NCI-H510A (cell line): ENCODE data around the gene MUC15.
"Not testable (repeated sequence)": the region's sequence is repeated elsewhere in the genome, so short reads cannot be mapped to it uniquely, and the experiment has no call there.

Source experiments
- DNase-seq: peaks from one replicate; lab custom pipeline; 2025; lab: John Stamatoyannopoulos, UW

Gene MUC15, protein sequence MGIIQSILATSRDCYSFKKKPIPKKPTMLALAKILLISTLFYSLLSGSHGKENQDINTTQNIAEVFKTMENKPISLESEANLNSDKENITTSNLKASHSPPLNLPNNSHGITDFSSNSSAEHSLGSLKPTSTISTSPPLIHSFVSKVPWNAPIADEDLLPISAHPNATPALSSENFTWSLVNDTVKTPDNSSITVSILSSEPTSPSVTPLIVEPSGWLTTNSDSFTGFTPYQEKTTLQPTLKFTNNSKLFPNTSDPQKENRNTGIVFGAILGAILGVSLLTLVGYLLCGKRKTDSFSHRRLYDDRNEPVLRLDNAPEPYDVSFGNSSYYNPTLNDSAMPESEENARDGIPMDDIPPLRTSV

DNA sequence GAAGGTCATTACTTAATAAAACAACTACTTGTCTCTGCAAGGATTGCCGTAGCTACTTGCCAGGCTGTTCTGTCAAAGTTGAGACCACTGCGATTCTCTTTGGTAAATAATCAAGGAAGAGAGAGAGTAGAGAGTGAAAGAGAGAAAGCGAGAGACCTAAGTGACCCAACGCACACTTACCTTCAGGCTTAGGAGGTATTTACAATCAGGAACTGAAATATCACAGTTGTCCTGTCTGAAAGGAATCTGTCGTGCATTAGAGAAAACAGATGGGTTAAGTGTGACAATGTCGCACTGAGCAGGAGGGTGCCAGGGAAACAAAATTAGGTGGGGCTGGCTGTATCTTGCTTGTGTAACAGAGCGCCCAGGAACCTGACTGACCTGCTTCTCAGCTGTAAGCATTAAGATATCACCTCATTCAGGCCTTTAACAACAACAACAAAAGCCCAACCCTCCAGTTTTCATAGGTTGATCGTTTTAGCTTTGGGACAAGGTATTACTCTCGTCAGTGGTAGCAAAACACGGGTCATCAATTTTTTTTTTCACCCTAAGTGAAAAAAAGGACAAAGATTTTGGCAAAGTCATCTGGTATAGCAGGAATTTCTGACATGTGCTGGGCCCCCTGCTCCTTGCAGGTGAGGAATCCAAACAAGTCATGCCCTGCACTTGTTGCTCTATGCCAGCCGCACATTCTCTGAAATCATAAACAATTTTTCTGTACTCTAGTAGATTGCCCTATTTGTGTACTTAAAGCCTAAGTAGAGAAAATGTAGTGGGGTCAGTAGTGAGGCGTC lies at the start of gene MUC15:
Gene MUC15 (minus strand): TSS at position 403 of the 794 bp plus-strand sequence. CDS start 5,169 bp downstream, outside the sequence.
- DNase-seq = no peak

DNA sequence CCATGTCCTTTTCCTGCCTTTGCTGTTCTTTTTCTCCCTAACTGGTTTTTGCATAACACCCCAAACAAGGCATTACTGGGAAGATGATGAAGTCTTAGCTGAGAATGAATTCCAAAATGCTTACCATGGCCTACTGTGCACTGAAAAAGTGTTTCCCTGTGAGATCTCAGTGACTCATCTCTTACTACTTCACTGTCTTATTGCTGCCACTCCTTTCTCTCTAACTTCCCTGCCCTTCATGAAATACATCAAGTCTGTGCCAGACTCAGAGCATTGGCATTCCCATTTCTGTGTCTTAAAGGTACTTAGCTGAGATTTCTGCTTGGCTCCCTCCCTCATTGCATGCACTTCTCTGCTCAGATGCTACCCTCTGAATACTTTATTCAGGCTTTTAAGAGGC lies 49.1 kb upstream of the MUC15 start:
- DNase-seq = no peak

DNA sequence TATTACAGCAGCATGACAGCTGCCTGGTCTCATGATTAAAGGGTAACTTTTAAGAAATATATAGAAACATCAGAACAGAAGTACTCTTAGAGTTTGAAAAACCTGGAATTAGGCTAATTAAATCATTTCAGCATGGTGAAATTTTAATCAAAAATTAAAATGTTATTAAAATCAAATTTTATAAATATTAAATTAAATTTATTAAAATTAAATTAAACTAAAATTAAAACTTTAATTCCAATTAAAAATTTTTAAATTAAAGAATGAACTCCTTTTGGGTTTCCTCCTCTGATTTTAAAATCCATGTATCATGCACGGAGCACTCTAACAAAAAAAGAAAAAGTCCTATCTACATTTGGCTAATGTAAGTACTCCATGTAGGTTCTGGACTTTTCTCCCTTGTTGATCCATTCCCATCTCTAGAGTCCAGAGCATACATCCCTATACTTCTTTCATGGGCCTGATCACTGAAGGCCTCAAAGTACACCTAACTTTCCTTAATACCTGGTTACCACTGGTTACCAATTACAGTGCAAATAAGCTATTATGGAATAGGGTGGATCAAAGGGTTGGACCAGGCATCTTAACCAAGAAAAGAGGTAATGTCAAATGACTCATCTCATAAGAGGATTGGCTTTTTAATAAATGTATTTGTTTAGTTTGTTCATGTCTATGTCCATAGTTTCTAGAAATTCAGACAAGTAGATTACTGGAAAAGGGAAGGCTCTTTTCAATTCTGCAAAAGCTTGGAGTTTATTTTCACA lies 48.4 kb upstream of the MUC15 start:
- DNase-seq = no peak

DNA sequence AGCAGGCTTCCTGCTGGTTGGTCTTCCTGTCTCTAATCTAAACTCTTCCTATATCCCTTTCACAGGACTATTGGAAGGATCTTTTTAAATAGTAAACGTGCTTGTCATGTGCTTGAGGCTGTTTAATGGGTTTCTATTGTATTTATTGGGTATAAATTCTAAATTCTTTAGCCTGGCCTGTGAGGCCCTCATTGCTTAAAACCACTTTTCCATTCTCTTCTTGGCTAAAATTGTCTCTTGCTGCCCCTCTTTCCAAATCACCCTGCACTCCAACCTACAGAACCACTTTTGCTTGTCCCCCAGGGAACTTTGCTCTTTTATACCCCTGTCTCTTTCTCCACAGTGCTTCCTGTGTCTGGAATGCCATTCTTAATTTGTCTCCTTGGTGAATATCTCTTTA lies 46.4 kb upstream of the MUC15 start:
- DNase-seq = no peak

DNA sequence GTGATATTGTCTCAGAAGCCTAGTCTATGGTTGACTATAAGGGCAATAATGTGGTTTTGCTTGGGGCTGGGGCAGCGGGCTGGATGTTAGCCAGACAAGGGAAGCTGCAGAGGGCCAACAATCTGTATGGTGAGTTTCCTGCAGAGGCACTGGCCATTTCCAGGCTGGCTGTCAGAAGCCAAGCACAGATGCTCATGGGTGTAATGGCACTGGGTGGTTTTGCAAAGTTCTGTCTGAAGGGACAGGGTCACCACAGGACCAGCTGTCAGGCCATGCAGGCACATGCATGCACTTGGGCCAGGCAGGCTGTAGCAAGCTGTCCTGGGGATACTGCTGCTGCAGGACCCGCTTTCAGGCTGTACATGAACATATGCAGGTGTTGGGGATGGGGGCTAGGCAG lies 41.7 kb upstream of the MUC15 start:
- no peak for DNase-seq

DNA sequence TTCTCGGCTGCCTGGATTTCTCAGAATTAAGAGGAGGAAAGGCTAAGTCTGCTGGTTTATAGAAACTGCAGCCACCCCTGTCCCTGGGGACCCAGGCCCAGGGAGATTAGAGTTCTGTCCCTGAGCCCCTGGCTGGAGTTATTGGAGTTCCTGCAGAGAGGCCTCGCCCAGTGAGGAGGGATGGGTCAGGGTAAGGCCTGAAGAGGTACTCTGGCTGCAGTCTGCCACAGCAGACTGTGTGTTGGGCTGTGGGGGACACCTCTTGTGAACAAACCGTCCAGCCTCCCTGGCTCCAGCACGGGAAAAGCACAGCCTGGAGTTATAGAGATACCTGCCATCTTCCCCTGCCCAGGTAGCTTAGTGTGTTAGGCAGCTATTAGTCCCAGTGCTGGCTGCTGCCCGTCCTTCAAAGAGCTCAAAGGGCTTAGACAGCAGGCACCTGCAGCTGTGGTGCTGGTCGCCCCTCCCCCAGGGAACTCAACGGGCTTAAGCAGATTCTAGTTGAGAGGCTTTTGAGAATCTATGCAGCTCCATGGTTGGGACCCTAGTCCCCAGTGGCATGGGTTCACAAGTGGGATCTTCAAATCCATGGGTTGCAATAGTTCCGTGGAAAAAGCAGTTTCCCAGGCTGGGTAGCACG lies 36.6 kb upstream of the MUC15 start:
- DNase-seq = no peak

DNA sequence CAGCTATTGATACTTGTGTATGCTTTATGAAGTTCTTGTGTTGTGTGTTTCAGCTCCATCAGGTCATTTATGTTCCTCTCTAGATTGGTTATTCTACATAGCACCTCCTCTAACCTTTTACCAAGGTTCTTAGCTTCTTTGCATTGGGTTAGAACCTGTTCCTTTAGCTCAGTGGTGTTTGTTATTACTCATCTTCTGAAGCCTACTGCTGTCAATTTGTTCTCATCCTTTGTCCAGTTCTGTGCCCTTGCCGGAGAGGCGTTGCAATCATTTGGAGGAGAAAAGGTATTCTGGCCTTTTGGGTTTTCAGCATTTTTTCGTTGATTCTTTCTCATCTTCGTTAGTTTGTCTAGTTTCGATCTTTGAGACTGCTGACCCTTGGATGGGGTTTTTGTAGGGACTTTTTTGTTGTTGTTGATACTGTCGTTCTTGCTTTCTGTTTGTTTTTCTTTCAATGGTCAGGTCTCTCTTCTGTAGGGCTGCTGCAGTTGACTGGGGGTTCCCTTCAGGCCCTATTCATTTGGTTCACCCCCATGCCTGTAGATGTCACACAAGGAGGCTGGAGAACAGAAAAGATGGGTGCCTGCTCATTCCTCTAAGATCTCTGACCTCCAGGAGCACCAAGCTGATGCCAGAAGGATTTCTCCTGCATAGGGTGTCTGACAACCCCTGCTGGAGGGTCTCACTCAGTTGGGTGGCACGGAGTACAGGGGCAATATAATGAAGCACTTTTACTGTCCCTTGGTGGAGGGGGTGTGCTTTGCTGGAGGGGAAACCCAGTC lies 35.9 kb upstream of the MUC15 start:
- no peak for DNase-seq

DNA sequence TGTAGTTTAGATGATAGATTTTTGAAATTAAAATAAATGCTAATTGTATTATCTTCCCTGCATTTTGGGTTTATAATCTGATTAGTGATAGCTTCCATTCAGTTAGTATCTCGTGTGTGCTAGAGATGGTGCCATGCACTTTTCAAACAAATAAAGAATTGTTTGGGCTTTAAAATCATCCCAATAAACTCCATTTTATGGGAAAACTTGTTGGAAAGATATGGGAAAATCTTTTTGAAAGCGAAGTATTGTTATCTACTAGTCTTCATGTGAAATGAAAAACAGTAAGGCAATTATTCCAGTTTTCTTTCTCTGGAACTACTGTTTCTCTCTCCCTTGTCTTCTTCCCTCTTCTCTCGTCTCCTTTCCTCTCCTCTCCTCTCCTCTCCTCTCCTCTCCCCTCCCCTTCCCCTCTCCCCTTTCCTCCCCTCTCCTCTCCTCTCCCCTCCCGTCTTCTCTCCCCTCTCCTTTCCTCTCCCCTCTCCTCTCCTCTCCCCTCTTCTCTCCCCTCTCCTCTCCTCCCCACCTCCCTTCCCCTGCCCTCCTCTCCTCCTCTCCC lies 27.9 kb upstream of the MUC15 start:
- DNase-seq = no peak

DNA sequence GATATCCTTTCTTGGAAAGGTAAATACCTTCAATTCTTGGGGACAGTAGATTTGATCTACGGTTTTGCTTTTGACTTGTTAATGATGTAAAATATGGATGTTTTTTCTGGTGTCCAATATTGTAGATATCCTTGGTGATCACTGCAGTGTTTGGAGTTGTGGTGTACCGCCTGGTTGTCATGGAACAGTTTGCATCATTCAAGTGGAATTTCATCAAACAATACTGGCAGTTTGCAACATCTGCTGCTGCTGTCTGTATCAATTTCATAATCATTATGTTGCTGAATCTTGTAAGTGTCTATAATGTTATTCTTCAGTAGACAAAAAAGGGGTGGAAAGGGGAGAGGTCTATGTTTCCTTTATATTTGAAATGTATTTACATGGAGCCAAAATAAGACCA lies 27.4 kb upstream of the MUC15 start:
- DNase-seq = no peak

DNA sequence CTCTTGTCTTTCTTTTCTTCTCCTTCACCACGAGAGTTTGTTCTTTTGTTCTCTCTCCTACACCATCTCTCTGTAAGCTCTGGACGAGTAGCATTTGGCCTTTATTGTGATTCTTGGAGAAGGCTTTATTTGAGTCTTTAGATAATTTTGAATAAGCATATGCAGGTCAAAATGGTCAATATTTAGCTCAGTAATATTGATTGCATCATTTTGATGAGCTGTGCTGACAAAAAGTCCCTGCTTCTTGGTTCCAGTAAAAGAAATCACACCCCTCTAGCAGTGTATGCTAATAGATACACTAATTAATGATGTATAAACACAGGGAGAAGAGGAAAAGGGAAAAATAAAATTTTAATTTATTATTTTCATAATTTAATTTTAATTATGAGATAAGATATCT lies 25.8 kb upstream of the MUC15 start:
- no peak for DNase-seq

DNA sequence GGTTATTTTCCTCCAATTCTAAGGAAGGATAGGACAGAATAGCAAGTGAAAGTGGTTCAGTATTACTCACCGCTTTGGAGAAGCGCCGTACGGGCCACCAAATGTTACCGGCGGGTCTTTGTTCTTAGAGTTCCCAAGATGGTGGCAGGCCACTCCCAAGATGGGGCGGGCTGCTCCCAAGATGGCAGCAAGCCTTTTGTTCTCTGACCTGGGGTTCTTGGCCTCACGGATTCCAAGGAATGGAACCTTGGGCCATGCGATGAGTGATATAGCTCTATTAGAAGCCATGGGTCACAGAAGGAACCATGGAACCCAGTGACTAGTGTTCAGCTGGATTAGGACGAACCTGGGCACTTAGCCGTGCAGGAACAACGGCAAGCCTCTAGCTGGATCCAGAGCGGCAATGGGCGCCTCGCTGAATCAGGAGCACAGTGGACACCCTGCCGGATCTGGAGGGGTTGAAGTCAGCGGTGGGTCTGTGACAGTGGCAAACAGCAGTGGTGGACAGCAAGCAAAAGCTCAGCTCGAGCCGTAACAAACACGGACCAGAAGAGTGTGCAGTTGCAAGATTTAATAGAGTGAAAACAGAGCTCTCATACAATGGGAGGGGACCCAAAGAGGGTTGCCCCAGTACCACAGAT lies 25.1 kb upstream of the MUC15 start:
- DNase-seq = not testable (repeated sequence)

DNA sequence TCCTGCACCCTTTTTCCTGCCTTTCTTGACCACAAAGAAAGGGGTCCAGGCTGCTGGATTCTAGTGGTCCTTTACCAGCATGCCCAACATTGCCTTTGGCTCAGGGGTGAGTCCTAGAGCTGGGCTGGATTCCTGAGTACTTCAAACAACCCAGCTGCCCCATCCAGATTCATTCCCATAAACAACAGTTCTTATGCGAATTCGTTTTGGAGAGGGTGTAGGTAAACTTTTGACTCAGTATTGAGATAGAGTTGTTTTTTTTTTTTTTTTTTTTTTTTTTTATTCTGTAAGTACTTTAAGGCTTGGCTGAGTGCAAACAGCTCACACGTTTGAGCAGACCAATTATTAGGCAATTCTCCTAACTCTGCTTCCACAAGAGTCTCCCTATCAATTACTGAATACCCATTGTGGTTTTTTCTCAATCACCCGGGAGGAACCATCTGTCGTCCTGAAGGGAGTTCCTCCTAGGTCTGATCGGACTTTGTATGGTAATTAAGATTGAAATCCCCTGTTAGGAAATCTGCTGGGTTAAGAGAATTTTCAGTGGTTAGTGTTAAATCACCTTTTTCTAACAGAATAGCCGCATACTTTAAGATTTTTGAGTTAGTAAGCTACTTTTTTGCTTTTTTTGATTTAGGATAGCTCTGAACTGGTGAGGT lies 23.3 kb upstream of the MUC15 start:
- DNase-seq = not testable (repeated sequence)

DNA sequence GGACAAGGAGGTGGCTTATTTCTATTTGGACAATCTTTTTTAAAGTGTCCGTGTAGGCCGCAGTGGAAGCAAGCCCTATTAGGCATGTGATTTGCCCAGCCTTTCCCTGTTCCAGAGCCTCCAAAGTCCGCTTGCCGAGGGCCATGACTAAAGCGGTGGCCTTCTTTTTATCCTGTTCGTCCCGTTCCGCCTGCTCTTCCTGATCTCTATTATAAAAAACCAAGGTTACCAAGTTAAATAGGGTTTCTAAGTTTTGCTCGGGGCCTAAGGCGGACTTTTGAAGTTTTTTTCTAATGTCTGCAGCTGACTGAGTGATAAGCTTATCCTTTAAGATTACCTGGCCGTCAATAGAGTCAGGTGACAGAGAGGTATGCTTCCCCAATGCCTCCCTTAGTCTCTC lies 21.6 kb upstream of the MUC15 start:
- no peak for DNase-seq

DNA sequence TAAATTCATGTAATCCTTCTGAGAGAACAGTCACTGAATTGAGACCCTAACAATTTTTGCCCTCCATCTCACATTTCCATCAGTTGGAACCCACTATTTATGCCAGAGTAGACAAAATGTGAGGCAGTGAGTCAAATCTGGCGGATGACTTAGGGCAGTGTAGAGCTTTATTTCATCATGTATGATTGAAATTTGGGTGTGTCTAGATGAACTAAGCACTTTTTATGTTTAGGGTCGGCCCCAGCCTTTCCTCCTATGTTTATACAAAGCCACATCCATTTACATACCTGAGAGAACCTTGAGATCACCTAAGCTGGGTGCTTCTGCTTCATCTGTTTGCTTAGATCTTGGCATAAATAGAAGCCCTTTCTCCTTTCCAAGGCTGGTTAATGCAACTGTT lies 15.0 kb upstream of the MUC15 start:
- no peak for DNase-seq

DNA sequence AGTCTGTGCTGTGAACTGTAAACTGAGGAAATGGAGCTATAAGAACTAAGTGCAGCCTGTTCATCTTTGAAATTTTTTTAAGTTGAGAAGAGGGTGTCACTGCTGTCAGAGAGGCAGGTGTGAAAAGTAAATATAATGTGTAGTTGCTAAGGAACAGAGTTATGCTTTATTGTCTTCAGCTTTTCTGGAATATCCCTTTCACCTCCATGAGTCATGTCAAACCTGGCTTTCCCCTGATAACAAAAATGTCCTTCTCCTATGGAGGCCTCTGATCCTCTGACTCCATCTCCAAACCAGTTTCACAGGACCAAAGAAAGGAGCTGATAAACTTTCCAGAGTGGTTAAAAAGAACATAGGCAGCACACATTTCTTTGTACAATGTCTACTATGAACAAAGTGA lies 12.8 kb upstream of the MUC15 start:
- no peak for DNase-seq

DNA sequence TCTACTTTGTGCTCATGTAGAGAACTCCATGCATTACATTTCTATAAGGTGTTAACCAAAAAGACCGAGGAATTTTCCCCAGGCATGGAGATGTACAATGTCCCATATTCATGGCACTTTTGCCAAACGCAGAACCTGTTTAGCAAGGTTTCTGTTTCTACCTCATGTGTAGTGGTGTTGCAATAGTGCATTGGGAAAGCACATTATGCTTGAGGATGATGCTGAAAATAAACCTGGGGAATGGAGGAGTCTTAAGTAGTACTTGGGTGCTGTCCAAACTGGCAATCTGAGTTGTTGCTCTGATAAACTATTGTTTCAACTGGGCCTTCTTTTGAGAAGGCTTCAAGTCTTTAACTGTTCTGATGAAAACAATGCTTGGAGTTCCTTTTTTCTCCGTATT lies 11.5 kb upstream of the MUC15 start:
- DNase-seq = no peak

DNA sequence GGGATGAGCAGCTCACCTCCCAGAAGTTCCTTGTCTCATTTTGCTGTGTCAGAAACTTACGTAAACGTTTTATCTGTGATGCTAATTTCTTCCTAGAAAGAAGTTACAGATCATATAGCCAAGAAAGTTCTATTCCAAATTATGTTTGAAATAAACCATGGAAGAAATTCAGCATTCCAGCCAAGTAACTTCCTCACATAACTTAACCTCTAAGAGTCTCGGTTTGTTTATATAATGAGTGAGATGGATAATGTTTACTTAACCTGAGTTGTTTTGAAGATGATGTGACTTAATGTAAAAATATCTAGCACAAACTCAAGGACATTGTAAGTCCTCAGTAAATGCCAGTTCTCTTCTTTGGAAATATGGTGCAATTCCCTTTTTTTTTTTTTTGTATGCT lies 8.9 kb upstream of the MUC15 start:
- DNase-seq = no peak

DNA sequence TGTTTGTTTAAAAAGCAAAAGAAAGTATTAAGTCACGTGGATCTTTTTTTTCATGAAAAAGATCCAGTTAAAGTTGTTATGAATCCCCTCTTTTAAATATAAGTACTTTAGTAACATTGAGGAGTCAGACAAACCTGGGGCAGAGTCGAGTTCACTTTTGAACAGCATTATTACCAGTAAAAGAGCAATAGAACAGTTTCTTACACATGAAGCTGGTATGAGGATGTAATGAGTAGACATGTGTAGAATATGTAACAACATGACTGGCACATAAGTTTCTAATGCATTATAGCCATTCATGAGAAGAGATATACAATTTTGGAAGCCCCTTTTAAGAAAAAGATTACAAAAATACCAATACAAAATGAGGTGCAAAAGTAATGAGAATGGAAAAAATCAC lies 7.6 kb upstream of the MUC15 start:
- no peak for DNase-seq

DNA sequence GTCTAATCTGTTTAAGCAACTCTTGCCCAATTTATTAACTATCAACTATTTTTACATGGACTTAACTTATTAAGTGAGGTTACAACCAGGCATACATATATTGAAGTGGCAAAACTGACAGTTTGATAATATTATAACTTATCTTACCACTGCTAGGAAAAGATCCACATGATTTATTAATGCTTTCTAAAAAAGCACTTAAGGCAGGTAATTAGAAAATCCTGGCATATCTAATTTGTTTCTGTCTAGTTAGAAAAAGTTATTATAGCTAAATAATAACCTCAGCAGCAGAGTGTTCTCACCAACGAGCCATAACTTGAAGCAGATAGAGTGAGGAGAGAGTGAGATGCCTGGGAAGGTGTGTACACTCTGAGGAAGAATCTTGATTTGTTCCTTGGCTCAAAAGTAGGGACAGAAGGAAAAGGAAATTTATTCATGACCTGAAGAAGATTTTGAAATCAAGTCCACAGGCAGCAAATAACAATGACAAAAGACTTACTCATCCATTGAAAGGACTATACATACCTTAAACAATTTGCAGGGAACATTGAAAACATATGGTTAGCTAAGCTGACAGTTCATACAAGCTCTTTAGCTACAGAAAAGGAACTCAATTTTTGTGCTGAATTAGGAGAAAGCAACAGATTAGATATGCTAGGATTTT lies 7.1 kb upstream of the MUC15 start:
- DNase-seq = no peak

DNA sequence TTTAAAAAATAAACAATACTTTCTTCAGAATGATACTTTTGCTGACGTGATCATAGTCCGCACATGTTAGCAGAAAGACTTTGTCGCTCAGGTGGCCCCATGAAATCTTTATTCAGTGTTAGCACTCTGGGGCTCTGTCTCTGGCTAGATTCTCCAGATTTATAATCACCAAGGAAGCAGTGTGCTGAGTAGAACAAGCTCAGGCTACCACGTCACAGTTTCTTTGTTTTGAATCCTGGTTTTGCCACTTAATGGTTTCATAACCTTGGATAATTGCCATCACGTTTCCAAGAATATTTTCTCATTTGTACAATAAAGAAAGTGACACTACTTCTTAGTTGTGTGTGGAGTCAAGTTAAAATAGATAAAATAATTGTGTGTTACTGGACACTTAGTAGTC lies 3.9 kb upstream of the MUC15 start:
- DNase-seq = no peak
